ENCODE results near the gene PKD2L2. TPM values are rescaled to one million over a fixed set of nuclear protein-coding genes. Genes with fewer than 3 reads are reported as not detected.

PKD2L2 gene
- total and polyA plus RNA-seq, 2 of the 4 experiments (the other 2 are of a cell fraction) = not detected

- Histone ChIP-seq H3K79me1 (ENCODE audit: low read depth in 1 of 2, low read length in 2 of 2) (no peaks in the 10 kb centered on the region), H3K56ac (ENCODE audit: extremely low read depth, insufficient read depth, low read length) (no peak overlapping the region), H4K20me1 (ENCODE audit: insufficient read depth, low read length) (no peaks in the 10 kb centered on the region), H3K9me1 (ENCODE audit: insufficient read depth, low read length) (no peaks in the 10 kb centered on the region), H3K36me3 (ENCODE audit: control insufficient read depth, insufficient read depth, low read length) (no peaks in the 10 kb centered on the region), H3K27ac (ENCODE audit: insufficient read depth, low read length) (no peak overlapping the region), H3K4me1 (ENCODE audit: control insufficient read depth, insufficient read depth, low read length) (no peaks in the 10 kb centered on the region), H2AFZ (replicated peaks; ENCODE audit: low read length, poor library complexity) (no peak overlapping the region), H2BK15ac (ENCODE audit: low read depth, low read length) (no peak overlapping the region), H4K8ac (ENCODE audit: low read depth in 2 of 2, low read length in 2 of 2) (no peak overlapping the region), H3K9me3 (ENCODE audit: control insufficient read depth, insufficient read depth, low read length) (no peaks in the 10 kb centered on the region), H4K91ac (ENCODE audit: insufficient read depth, low read depth, low read length) (no peak overlapping the region), H3K4me3 (ENCODE audit: insufficient read depth, low read depth, low read length) (no peak overlapping the region), H2BK120ac (ENCODE audit: low read depth, low read length) (no peak overlapping the region), H3K9ac (ENCODE audit: low read depth, low read length) (no peak overlapping the region), H2AK5ac (ENCODE audit: low read depth, low read length) (no peak overlapping the region), H3K4me2 (ENCODE audit: low read depth, low read length) (no peak overlapping the region), H3K27me3 (ENCODE audit: control insufficient read depth, insufficient read depth, low read length) (no peaks in the 10 kb centered on the region; the same call in 1 of the 2 replicates), H3K4ac (ENCODE audit: low read depth, low read length) (no peak overlapping the region), H2BK5ac (ENCODE audit: low read depth, low read length, poor library complexity, severe bottlenecking) (no peak overlapping the region), H3K23ac (ENCODE audit: low read depth, low read length) (no peak overlapping the region), H2AK9ac (replicated peaks; ENCODE audit: low read depth, low read length, poor library complexity) (no peak overlapping the region), H3K18ac (ENCODE audit: low read depth, low read length) (no peak overlapping the region), H2BK20ac (ENCODE audit: low read depth, low read length) (no peak overlapping the region), H4K5ac (ENCODE audit: low read depth, low read length) (no peak overlapping the region), H3K14ac (replicated peaks; ENCODE audit: low read depth, low read length) (no peak overlapping the region)
- ATAC-seq (ENCODE audit: low read depth) (no peak), DNase-seq (no peak)
- dilution Hi-C loops (cut with HindIII; ENCODE audit: low sequenced_read_pairs, unreplicated experiment) (no loop called here), in situ Hi-C loops (cut with MboI; ENCODE audit: low sequenced_read_pairs) (no loop called here), intact Hi-C loops (cut with micrococcal nuclease) (no loop called here)
- POLR2A ChIA-PET (ENCODE audit: unreplicated experiment) = no interaction called here
- no peak for TF ChIP-seq CHD1 (IDR thresholded peaks at IDR 0.05; ENCODE audit: low read depth, low read length)
- no peak for TF ChIP-seq CTCF (conservative IDR thresholded peaks at IDR 0.05; ENCODE audit: low read depth, low read length)
- no peak for TF ChIP-seq MAZ (IDR thresholded peaks at IDR 0.05; ENCODE audit: borderline replicate concordance, low read depth, low read length)
- no peak for TF ChIP-seq MXI1 (IDR thresholded peaks at IDR 0.05; ENCODE audit: borderline replicate concordance, low read depth, low read length)
- no peak for TF ChIP-seq POLR2A (IDR thresholded peaks at IDR 0.05; ENCODE audit: low read depth, low read length)
- no peak for TF ChIP-seq SMC3 (IDR thresholded peaks at IDR 0.05; ENCODE audit: low read depth, low read length)
- TF ChIP-seq RFX5 (IDR thresholded peaks at IDR 0.05; ENCODE audit: low read depth, low read length) = no peak
- TF ChIP-seq FOS (IDR thresholded peaks at IDR 0.05; ENCODE audit: low read depth, low read length) = no peak
- TF ChIP-seq CEBPB (IDR thresholded peaks at IDR 0.05; ENCODE audit: low read depth, low read length) = no peak
- no peak for TF ChIP-seq MAFK (IDR thresholded peaks at IDR 0.05; ENCODE audit: low read depth, low read length)
- TF ChIP-seq NFE2L2 (IDR thresholded peaks at IDR 0.05; ENCODE audit: low read depth, low read length) = no peak
- no peak for TF ChIP-seq RCOR1 (IDR thresholded peaks at IDR 0.05; ENCODE audit: insufficient replicate concordance, low read length)
- TF ChIP-seq BHLHE40 (IDR thresholded peaks at IDR 0.05; ENCODE audit: low read depth, low read length) = no peak
- TF ChIP-seq ELK1 (IDR thresholded peaks at IDR 0.05; ENCODE audit: borderline replicate concordance, low read depth, low read length) = no peak
- no peak for TF ChIP-seq USF2 (IDR thresholded peaks at IDR 0.05; ENCODE audit: low read depth, low read length)
- no peak for TF ChIP-seq RAD21 (IDR thresholded peaks at IDR 0.05; ENCODE audit: low read length)
- no CpG with 5 or more reads among the region's 4 CpGs for WGBS, 2 experiments (ENCODE audit: extremely low coverage in 2 of 2, insufficient read length in 1 of 2)
- CTCF ChIA-PET = interaction anchor here (0.7 kb wide), 1 partner anchor 59 kb away, joined by 3 read pairs; no protein-coding TSS in a partner anchor
- no TSS peak for BruUV-seq (replicated peaks)
These were observed 45.5 kb upstream of the PKD2L2 start for GRCh38 chr5:137843676-137844299.

Measured in IMR-90 (cell line).